HepG2 (cell line): Measurements from ENCODE around the gene ESPNL. TPM values are rescaled to one million over a fixed set of nuclear protein-coding genes. Genes with fewer than 3 reads are reported as not detected.

Source experiments
- GTF3A ChIP-seq: sonication (generic); formaldehyde crosslinking; conservative IDR thresholded peaks from 2 replicates; pipeline ENCODE4 v1.4.0; 2020; ENCODE audit warnings: mild to moderate bottlenecking, missing genetic modification reagents
- HMGA1 ChIP-seq: sonication (generic); formaldehyde crosslinking; conservative IDR thresholded peaks from 2 replicates; pipeline ENCODE4 v1.4.0; 2020; ENCODE audit warnings: missing genetic modification reagents
- KIAA2018 ChIP-seq: sonication (generic); formaldehyde crosslinking; IDR thresholded peaks from 2 replicates; pipeline ENCODE4 v1.5.0; 2020; ENCODE audit warnings: mild to moderate bottlenecking, missing genetic modification reagents, borderline replicate concordance
- PRDM10 ChIP-seq: sonication (generic); formaldehyde crosslinking; IDR thresholded peaks from 2 replicates; pipeline ENCODE4 v1.4.0; 2020; ENCODE audit warnings: low read depth, missing genetic modification reagents
- ZFX ChIP-seq: sonication (generic); formaldehyde crosslinking; IDR thresholded peaks from 2 replicates; pipeline ENCODE4 v1.4.0; 2020; ENCODE audit warnings: mild to moderate bottlenecking, low read depth, missing genetic modification reagents, moderate library complexity
- ZNF3 ChIP-seq: IDR thresholded peaks from 2 replicates; pipeline ENCODE4 v1.7.0; 2017; ENCODE audit warnings: inconsistent platforms
- ZNF670 ChIP-seq: sonication (generic); formaldehyde crosslinking; IDR thresholded peaks from 2 replicates; pipeline ENCODE4 v1.8.0; 2022; ENCODE audit warnings: mild to moderate bottlenecking, missing genetic modification reagents, borderline replicate concordance
- ZSCAN30 ChIP-seq: sonication (generic); formaldehyde crosslinking; IDR thresholded peaks from 2 replicates; pipeline ENCODE4 v1.5.0; 2020; ENCODE audit warnings: mild to moderate bottlenecking, missing genetic modification reagents
- polyA plus RNA-seq, 8 experiments: library from polyadenylated mRNA; depleted of rRNA in 3 of 8; stranded (reverse) in 7 of 8; unstranded in 1 of 8; fragments of >200 nt; fragmentation: Illumina TruSeq in 4 of 8; extraction: Trizol in 4 of 8; gene quantifications; 2 replicates each; pipeline versions ENCODE4 v1.2.1 to v1.2.3, GENCODE V29; 2011 to 2016; ENCODE audit warnings: low read depth in 4 of 8, missing spikeins in 1 of 8, mixed read lengths in 1 of 8; ENCODE audit not compliant: insufficient read depth in 1 of 8
- total RNA-seq, 5 experiments: library from RNA; depleted of rRNA; stranded (reverse); fragments of >200 nt; fragmentation: Illumina TruSeq; extraction: Trizol; gene quantifications; 2 replicates each; pipeline ENCODE4 v1.2.3, GENCODE V29; 2016; ENCODE audit warnings: low read depth in 1 of 5
- TF ChIP-seq, protein P1 (sequence below): sonication (generic); formaldehyde crosslinking; IDR thresholded peaks from 2 replicates; pipeline ENCODE4 v1.9.0; 2021; ENCODE audit warnings: missing genetic modification reagents, mild to moderate bottlenecking, borderline replicate concordance

Gene ESPNL
- total and polyA plus RNA-seq, 2 of the 13 experiments (the other 11 are each of a cell fraction or from before 2014, with no cell fraction given) = 0.45 to 0.80 TPM

DNA sequence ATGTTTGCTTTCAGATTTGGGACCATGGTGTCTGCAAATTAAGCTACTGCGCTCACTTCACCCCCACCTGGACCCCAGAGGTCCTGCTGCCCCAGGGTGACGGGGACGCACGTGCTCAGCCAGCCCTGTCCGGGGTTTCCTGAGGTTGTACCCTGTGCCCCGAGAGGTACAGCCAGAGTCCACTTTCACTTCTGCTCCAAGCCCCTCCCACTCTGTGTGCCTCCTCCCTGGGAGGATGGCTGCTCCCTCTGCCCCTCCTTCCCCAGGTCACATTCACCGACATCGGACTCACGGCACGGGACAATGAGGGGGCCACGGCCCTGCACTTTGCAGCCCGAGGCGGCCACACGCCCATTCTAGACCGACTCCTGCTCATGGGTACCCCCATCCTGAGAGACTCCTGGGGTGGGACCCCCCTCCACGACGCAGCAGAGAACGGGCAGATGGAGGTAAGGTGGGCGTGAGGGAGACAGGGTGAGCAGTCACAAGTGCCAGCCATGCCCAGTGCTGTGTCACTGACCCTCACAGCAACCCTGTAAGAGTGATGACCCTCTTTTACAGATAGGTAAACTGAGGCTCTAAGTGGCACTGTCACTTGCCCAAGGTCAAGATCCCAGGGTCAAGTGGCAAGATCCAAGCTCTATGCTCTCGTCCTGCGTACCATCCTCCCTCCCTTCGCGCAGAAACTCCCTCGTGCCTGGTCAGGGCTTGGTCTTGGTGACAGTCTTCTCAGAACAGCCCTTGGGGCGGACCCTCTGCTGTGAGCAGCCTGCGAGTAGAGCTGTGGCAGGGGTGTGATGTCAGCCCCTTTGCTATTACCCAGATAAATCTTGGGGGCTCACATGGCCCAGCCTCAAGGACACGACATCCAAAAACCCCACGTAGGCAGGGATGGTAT lies 7.6 kb downstream of the ESPNL start (continued):
- TF ChIP-seq ZSCAN30 (CRISPR knock-in tag) (no peak), ZNF3 (CRISPR knock-in tag) (no peak), ZFX (CRISPR knock-in tag) (no peak), GTF3A (no peak), PRDM10 (no peak), HMGA1 (no peak), KIAA2018 (CRISPR knock-in tag) (no peak), ZNF670 (no peak)
- TF ChIP-seq, protein P1, sequence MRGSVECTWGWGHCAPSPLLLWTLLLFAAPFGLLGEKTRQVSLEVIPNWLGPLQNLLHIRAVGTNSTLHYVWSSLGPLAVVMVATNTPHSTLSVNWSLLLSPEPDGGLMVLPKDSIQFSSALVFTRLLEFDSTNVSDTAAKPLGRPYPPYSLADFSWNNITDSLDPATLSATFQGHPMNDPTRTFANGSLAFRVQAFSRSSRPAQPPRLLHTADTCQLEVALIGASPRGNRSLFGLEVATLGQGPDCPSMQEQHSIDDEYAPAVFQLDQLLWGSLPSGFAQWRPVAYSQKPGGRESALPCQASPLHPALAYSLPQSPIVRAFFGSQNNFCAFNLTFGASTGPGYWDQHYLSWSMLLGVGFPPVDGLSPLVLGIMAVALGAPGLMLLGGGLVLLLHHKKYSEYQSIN (CRISPR knock-in tag) = no peak
